Measurements from ENCODE around the gene CTAGE15. TPM values are rescaled to one million over a fixed set of nuclear protein-coding genes. Genes with fewer than 3 reads are reported as not detected.

The CTAGE15 gene, protein sequence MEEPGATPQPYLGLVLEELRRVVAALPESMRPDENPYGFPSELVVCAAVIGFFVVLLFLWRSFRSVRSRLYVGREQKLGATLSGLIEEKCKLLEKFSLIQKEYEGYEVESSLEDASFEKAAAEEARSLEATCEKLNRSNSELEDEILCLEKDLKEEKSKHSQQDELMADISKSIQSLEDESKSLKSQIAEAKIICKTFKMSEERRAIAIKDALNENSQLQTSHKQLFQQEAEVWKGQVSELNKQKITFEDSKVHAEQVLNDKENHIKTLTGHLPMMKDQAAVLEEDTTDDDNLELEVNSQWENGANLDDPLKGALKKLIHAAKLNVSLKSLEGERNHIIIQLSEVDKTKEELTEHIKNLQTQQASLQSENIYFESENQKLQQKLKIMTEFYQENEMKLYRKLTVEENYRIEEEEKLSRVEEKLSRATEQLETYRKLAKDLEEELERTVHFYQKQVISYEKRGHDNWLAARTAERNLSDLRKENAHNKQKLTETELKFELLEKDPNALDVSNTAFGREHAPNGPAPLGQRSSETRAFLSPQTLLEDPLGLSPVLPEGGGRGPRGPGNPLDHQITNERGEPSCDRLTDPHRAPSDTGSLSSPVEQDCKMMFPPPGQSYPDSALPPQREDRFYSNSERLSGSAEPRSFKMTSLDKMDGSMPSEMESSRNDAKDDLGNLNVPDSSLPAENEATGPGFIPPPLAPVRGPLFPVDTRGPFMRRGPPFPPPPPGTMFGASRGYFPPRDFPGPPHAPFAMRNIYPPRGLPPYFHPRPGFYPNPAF
- 0.11 TPM in 1 of 2 replicates, not detected in the other for total RNA-seq

DNA sequence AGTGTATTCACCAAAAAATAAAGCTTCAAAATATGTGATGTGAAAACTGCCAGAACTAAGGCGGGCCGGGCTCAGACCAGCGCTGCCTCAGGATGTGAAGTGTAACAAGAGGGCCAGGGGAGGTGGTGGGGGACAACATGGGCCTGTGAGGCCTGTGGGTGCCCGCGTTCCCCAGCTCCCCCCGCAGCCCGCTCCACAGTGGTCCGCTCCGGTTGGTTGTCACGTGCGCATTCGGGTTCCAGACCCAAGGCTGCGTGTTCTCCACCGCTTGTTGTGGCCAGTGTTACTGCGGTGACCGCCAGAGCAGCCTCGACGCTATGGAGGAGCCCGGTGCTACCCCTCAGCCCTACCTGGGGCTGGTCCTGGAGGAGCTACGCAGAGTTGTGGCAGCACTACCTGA lies at the start of gene CTAGE15:
CTAGE15 (plus strand) TSS at position 301 of the 400 bp plus-strand sequence; CDS start at position 318, 17 bp downstream.

GRCh38 chr7:143620646-143621045 lies 49.0 kb downstream of the CTAGE15 start, which contains the start of gene TCAF2:
TSS of gene TCAF2 (plus strand) at chr7:143620974.

Other genes with a start within 250 kb of the CTAGE15 start
- 0.09 and 0.11 TPM in 2 replicates for gene FAM131B, start 209.1 kb upstream of the CTAGE15 start, total RNA-seq
- gene ZYX, start 190.5 kb upstream of the CTAGE15 start, total RNA-seq: 10.4 and 11.5 TPM in 2 replicates
- gene EPHA1, start 162.9 kb upstream of the CTAGE15 start, total RNA-seq: 0.11 and 0.17 TPM in 2 replicates
- gene TAS2R60, start 128.3 kb upstream of the CTAGE15 start, total RNA-seq: not detected in 2 replicates
- not detected in 2 replicates for gene TAS2R41, start 93.9 kb upstream of the CTAGE15 start, total RNA-seq
- gene TCAF2, start 49.2 kb downstream of the CTAGE15 start, total RNA-seq: 2.9 and 3.8 TPM in 2 replicates
- 0.17 TPM in 1 of 2 replicates, not detected in the other for gene CTAGE6, start 185.9 kb downstream of the CTAGE15 start, total RNA-seq